ENCODE results near the gene NCBP2L.

The NCBP2L gene

GRCh38 chrX:107777536-107777832 lies at the start of gene NCBP2L:
TSS of gene NCBP2L (plus strand) at chrX:107777733. CDS start at chrX:107794221, 16,488 bp downstream.
- no peak for DNase-seq (ENCODE audit: low read depth)

- no peak for DNase-seq (ENCODE audit: low read depth)
Measured at GRCh38 chrX:107728371-107729099, 49.0 kb upstream of the NCBP2L start.

- no peak for DNase-seq (ENCODE audit: low read depth)
Measured at GRCh38 chrX:107729558-107730297, 47.8 kb upstream of the NCBP2L start.

GRCh38 chrX:107730298-107730655 lies 47.3 kb upstream of the NCBP2L start:
- no peak for DNase-seq (ENCODE audit: low read depth)

GRCh38 chrX:107730991-107731766 lies 46.4 kb upstream of the NCBP2L start:
- no peak for DNase-seq (ENCODE audit: low read depth)

GRCh38 chrX:107731831-107732502 lies 45.6 kb upstream of the NCBP2L start:
- DNase-seq (ENCODE audit: low read depth), result no peak

GRCh38 chrX:107733686-107734085 lies 43.8 kb upstream of the NCBP2L start:
- DNase-seq (ENCODE audit: low read depth), result no peak

- DNase-seq (ENCODE audit: low read depth), result no peak
Measured at GRCh38 chrX:107734646-107735045, 42.9 kb upstream of the NCBP2L start.

GRCh38 chrX:107736781-107737531 lies 40.6 kb upstream of the NCBP2L start:
- no peak for DNase-seq (ENCODE audit: low read depth)

GRCh38 chrX:107738272-107738671 lies 39.3 kb upstream of the NCBP2L start:
- DNase-seq (ENCODE audit: low read depth), result no peak

- no peak for DNase-seq (ENCODE audit: low read depth)
Measured at GRCh38 chrX:107738768-107739167, 38.8 kb upstream of the NCBP2L start.

GRCh38 chrX:107739541-107739940 lies 38.0 kb upstream of the NCBP2L start:
- DNase-seq (ENCODE audit: low read depth), result no peak

- no peak for DNase-seq (ENCODE audit: low read depth)
Measured at GRCh38 chrX:107741404-107741790, 36.1 kb upstream of the NCBP2L start.

- DNase-seq (ENCODE audit: low read depth), result no peak
Measured at GRCh38 chrX:107742700-107743191, 34.8 kb upstream of the NCBP2L start.

GRCh38 chrX:107743995-107744394 lies 33.5 kb upstream of the NCBP2L start:
- no peak for DNase-seq (ENCODE audit: low read depth)

GRCh38 chrX:107744868-107745267 lies 32.7 kb upstream of the NCBP2L start:
- no peak for DNase-seq (ENCODE audit: low read depth)

- peak; percentile 5 for DNase-seq (ENCODE audit: low read depth)
Measured at GRCh38 chrX:107747596-107748161, 29.9 kb upstream of the NCBP2L start.

GRCh38 chrX:107748506-107748905 lies 29.0 kb upstream of the NCBP2L start:
- DNase-seq (ENCODE audit: low read depth), result no peak

- no peak for DNase-seq (ENCODE audit: low read depth)
Measured at GRCh38 chrX:107750263-107750662, 27.3 kb upstream of the NCBP2L start.

- no peak for DNase-seq (ENCODE audit: low read depth)
Measured at GRCh38 chrX:107750861-107751445, 26.6 kb upstream of the NCBP2L start.

- no peak for DNase-seq (ENCODE audit: low read depth)
Measured at GRCh38 chrX:107752043-107752442, 25.5 kb upstream of the NCBP2L start.

Measured in HS-5 (cell line).